K562 (cell line): ENCODE results near the gene ANKRD16. TPM values are rescaled to one million over a fixed set of nuclear protein-coding genes. Genes with fewer than 3 reads are reported as not detected.

Source experiments
- ARHGAP35 ChIP-seq: fragments of 450-650 bp; IDR thresholded peaks from 2 replicates; pipeline ENCODE4 v1.6.1; 2018; ENCODE audit not compliant: partially characterized antibody
- CTCF ChIP-seq, 3 experiments: IDR thresholded peaks in 2 of 3; conservative IDR thresholded peaks in 1 of 3; 2 replicates each; pipeline ENCODE4 v1.5.1; 2011 to 2012; ENCODE audit warnings: low read length in 3 of 3, mild to moderate bottlenecking in 3 of 3, control low read depth in 2 of 3, improper control_type of control experiment in 1 of 3, inconsistent platforms in 1 of 3, low read depth in 1 of 3, mixed read lengths in 1 of 3, moderate library complexity in 1 of 3; ENCODE audit not compliant: insufficient read depth in 2 of 3
- DACH1 ChIP-seq: fragments of 450-650 bp; IDR thresholded peaks from 2 replicates; pipeline ENCODE4 v1.6.1; 2018; ENCODE audit not compliant: partially characterized antibody
- ELF2 ChIP-seq: fragments of 250-450 bp; sonication (Bioruptor Pico); IDR thresholded peaks from 2 replicates; pipeline ENCODE4 v1.5.0; 2021; ENCODE audit warnings: mild to moderate bottlenecking
- NR4A1 ChIP-seq, 2 experiments: fragments of 250-450 bp in 1 of 2; fragments of 450-650 bp in 1 of 2; sonication (Bioruptor Pico) in 1 of 2; IDR thresholded peaks; 2 replicates each; pipeline versions ENCODE4 v1.4.0 to v1.6.1; 2016 to 2020; ENCODE audit warnings: mild to moderate bottlenecking in 2 of 2, missing compliant biosample characterization in 1 of 2, missing genetic modification characterization in 1 of 2, moderate library complexity in 1 of 2
- RAD21 ChIP-seq, 2 experiments: fragments of 250-450 bp in 1 of 2; fragments of 450-650 bp in 1 of 2; sonication (Bioruptor Pico) in 1 of 2; formaldehyde crosslinking in 1 of 2; IDR thresholded peaks in 1 of 2; conservative IDR thresholded peaks in 1 of 2; 2 replicates each; pipeline versions ENCODE4 v1.4.0 to v1.8.0; 2020 to 2022; ENCODE audit warnings: mild to moderate bottlenecking in 2 of 2, moderate library complexity in 1 of 2
- SMC3 ChIP-seq: conservative IDR thresholded peaks from 2 replicates; pipeline ENCODE4 v1.6.1; 2011; ENCODE audit warnings: low read depth, low read length, improper control_type of control experiment; ENCODE audit not compliant: insufficient read depth
- SRSF3 ChIP-seq: fragments of 200-400 bp; formaldehyde crosslinking; IDR thresholded peaks from 2 replicates; pipeline ENCODE4 v1.6.1; 2016; ENCODE audit warnings: mild to moderate bottlenecking, low read length, moderate library complexity; ENCODE audit not compliant: insufficient read depth
- TGIF2 ChIP-seq: sonication (generic); formaldehyde crosslinking; IDR thresholded peaks from 2 replicates; pipeline ENCODE4 v1.8.1; 2022; ENCODE audit warnings: mild to moderate bottlenecking, missing genetic modification reagents, moderate library complexity
- TSHZ1 ChIP-seq: fragments of 250-450 bp; sonication (Bioruptor Pico); IDR thresholded peaks from 2 replicates; pipeline ENCODE4 v1.4.0; 2020; ENCODE audit warnings: mild to moderate bottlenecking, moderate library complexity
- XRCC3 ChIP-seq: fragments of 450-650 bp; IDR thresholded peaks from 2 replicates; pipeline ENCODE4 v1.6.1; 2017; ENCODE audit warnings: mild to moderate bottlenecking, moderate library complexity
- YY1 ChIP-seq, 3 experiments: IDR thresholded peaks; 2 replicates each; pipeline ENCODE4 v1.6.1; 2011; ENCODE audit warnings: low read length in 2 of 3, mild to moderate bottlenecking in 2 of 3, moderate library complexity in 2 of 3, borderline replicate concordance in 1 of 3, control low read depth in 1 of 3, low read depth in 1 of 3; ENCODE audit not compliant: insufficient read depth in 3 of 3, insufficient replicate concordance in 2 of 3, control insufficient read depth in 1 of 3, insufficient read length in 1 of 3; ENCODE audit errors: extremely low read depth in 1 of 3
- ZBTB49 ChIP-seq: sonication (generic); formaldehyde crosslinking; IDR thresholded peaks from 2 replicates; pipeline ENCODE4 v1.8.0; 2022; ENCODE audit warnings: missing genetic modification reagents, mild to moderate bottlenecking, borderline replicate concordance
- polyA plus RNA-seq, 8 experiments: library from polyadenylated mRNA; depleted of rRNA in 4 of 8; stranded (reverse) in 5 of 8; unstranded in 3 of 8; fragments of >200 nt; fragmentation: Nextera tagmentation in 2 of 8; fragmentation: Illumina TruSeq in 1 of 8; extraction: Ambion mirVana in 2 of 8; extraction: Trizol in 1 of 8; gene quantifications; 2 replicates each; pipeline versions ENCODE4 v1.2.1 to v1.2.3, GENCODE V29; 2011 to 2014; ENCODE audit warnings: inconsistent platforms in 1 of 8, missing spikeins in 1 of 8
- total RNA-seq, 7 experiments: library from RNA; depleted of rRNA in 6 of 7; stranded (reverse); fragments of >200 nt in 6 of 7; fragmentation: Illumina TruSeq in 2 of 7; extraction: Trizol in 2 of 7; gene quantifications; 2 replicates each; pipeline versions ENCODE4 v1.2.1 to v1.2.3, GENCODE V29; 2011 to 2021; ENCODE audit warnings: low replicate concordance in 1 of 7

ANKRD16 gene
- total and polyA plus RNA-seq, 9 of the 15 experiments (the other 6 are each of a cell fraction or from before 2014, with no cell fraction given): 1.5 to 16.0 (median 9.5) TPM

- TF ChIP-seq ZBTB49 (CRISPR knock-in tag) (peak; percentile 59; the same call in 1 of the 2 replicates), ARHGAP35 (peak; percentile 83), CTCF (IDR thresholded peaks at IDR 0.05 in 2 of 3, conservative IDR thresholded peaks at IDR 0.05 in 1 of 3; ENCODE audit: insufficient read depth in 2 of 3, low read depth in 1 of 3, low read length in 3 of 3) (peak in 2 of 3 experiments; percentile 10 to 17; a peak in 2 of 6 replicates), TGIF2 (peak; percentile 89; the same call in 1 of the 2 replicates), DACH1 (no peak), SRSF3 (no peak), TSHZ1 (no peak), YY1 (IDR thresholded peaks at IDR 0.05; ENCODE audit: borderline replicate concordance in 1 of 3, control insufficient read depth in 1 of 3, extremely low read depth in 1 of 3, insufficient read depth in 3 of 3, insufficient read length in 1 of 3, insufficient replicate concordance in 2 of 3, low read depth in 1 of 3, low read length in 2 of 3) (peak; percentile 71 to 95 (median 94)), RAD21 (CRISPR knock-in tag; conservative IDR thresholded peaks at IDR 0.05 in 1 of 2, IDR thresholded peaks at IDR 0.05 in 1 of 2) (no peak), SMC3 (0 out of 2 replicates have a peak, but pooled peaks have one; percentile 12), ELF2 (CRISPR knock-in tag) (peak; percentile 86), XRCC3 (no peak), NR4A1 (CRISPR knock-in tag; IDR thresholded peaks at IDR 0.05) (no peak), NR4A1 (tag; IDR thresholded peaks at IDR 0.05) (peak; percentile 67)
Observed at GRCh38 chr10:5813341-5814109, 76.2 kb downstream of the ANKRD16 start, which contains the start of gene GDI2 (continued).
